ENCODE measurements around the gene NOL8.

The NOL8 gene

DNA sequence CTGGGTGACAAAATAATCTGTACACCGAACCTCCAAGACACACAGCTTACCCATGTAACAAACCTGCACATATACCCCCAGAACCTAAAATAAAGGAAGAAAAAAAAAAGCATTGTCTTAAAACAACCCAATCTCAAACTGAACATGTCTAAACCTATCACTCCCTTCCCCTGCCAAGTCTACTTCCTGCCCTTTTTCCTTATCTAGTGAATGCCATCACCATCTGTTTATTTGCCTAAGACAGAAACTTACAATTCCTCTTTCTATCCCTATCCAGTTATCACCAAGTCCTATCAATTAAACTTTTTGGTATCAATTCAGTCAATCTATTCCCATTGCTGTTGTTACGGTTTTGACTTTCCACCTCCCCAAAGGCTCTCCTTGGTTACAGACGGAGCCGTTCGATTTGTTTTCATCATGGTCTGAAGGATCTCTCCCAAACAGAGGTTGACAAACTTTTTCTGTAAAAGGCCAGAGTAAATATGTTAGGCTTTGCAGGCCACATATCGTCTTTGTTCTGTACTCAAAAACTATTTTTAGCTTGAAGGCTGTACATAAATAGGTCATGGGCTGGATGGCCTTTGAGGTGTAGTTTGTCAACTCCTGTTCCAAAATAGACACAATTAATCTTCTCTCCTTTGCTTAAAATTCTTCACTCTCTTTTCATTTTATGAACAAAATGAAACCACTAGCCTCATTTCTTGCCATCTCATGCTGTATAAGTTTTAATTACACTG is 12.1 kb downstream of the NOL8 start:
- no peak for DNase-seq (ENCODE audit: low read depth)

DNA sequence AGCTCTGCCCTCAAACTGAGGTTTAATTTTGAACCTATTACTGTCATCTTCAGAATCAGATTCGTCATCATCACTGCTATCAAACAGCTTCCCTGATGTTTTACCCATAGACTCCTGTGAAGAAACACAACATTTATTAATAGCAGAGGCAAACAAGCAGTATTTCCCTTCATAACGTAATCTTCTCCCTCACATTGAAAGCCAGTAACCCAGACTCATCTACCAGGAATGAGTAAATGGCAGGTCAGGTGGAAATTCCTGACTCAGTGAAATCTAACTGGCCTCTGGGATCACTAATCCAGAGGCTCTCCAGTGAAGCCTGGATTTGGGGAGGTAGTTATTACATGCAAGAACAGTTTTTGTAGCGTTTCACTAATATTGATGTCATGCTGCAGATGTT is 14.6 kb downstream of the NOL8 start:
- no peak for DNase-seq (ENCODE audit: low read depth)

DNA sequence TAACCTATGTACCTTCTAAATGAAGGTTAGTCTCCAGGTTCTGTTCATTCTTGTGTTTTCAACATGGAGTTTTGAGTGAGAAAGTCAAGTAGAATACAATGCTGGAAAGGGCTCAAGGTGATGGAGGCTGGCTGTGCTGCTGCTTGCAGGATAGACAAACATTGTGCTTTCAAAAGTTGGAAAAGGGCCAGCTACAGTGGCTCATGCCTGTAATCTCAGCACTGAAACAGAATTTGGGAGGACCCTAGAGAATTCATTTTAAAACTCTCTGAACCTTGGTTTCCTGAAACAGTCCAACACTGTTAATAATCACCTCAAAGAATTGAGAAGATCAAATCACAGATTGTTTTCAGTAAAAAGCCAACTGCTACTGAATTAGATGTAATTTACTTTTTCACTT is 16.3 kb downstream of the NOL8 start:
- no peak for DNase-seq (ENCODE audit: low read depth)

DNA sequence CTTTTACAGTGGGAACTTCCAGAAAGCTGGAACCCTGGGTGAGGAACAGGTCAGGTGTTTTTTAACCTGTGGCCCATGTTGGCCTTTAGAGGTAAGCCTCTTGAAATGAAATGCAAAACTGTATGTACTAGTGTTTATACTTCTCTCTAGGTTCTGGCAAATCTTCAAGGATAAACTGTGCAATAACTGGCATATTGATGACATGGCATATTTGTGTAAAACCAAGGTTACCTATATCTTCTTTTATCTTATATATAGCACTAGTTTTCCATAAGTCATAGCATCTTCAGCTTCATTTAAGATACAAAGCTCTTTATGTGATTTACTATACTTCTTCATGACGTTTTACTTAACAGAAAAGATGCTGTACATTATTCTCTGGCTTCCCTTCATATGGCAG is 24.2 kb downstream of the NOL8 start:
- DNase-seq (ENCODE audit: low read depth): no peak

DNA sequence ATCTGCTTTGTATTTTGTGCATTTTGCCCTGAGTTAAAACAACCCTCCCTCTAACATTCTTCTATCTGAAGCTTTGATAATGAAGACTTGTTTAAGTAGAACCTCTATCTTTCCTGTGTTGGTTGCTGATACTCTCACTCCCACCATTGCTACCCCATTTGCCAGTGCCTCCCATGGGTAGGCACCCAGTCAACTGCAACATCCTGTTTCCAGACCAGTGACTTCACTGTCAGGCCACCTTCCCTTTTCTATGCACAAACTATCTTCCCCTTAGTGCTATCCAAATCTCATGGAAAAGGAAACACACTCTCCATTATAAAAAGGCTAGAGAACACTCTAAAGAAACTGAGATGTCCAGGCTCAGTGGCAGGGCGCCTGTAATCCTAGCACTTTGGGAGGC is 26.0 kb downstream of the NOL8 start:
- no peak for DNase-seq (ENCODE audit: low read depth)

DNA sequence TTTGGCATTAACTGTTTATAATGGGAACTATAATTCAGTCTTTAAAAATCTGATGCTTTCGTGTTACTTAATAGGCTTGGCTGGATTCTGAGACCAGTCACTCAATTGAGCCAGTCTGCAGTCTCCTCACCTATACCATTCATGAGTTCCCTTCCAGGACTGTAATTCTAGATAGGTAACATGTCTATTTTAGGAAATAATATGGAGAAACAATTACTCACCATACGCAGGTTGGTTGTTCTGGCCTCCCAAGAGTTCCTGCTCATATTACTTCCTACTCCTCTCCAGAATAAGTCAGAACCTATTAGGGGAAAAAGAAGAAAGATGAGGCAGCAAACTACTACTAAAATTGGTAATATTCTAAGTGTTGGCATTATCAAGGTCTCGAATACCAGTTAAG is 27.1 kb downstream of the NOL8 start:
- DNase-seq (ENCODE audit: low read depth): no peak

DNA sequence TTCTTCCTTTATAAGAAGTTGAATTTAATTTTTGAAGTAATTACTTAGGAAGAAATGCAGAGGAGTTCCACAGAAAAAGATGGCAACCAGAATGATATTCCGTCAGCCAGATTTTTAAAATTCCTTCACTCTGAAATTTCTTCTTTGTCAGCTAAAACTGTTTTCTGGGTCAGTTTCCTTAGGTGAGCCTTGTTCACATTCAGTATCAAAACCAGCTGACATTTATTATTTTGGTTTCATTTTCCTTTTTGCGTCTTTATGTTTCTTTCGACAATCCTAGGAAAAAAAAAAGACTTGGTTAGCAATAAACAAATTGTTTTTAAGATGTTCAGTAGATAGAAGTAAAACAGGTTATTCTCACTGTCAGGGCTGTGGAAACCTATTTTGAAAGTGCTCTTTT is 27.5 kb downstream of the NOL8 start:
- no peak for DNase-seq (ENCODE audit: low read depth)

DNA sequence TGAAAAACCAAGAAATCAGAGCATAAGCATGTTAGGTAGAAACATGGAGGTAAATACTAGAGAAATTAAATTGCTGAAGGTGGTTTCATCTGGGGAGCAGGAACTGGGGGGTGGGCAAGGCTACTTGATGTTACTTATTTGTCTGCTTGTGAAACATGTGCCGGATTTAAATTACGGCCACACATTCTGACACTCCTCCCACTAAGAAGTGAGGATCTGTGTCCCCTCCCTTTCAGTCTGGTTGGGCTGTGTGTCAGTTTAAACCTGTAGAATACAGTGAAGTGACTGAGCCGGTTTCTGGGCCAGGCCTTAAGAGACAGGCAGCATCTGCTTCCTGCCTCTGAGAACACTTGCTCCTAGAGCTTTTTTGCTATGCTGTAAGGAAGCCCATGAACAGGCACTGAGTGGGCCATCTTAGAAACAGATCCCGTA is 29.3 kb downstream of the NOL8 start:
- no peak for DNase-seq (ENCODE audit: low read depth)

DNA sequence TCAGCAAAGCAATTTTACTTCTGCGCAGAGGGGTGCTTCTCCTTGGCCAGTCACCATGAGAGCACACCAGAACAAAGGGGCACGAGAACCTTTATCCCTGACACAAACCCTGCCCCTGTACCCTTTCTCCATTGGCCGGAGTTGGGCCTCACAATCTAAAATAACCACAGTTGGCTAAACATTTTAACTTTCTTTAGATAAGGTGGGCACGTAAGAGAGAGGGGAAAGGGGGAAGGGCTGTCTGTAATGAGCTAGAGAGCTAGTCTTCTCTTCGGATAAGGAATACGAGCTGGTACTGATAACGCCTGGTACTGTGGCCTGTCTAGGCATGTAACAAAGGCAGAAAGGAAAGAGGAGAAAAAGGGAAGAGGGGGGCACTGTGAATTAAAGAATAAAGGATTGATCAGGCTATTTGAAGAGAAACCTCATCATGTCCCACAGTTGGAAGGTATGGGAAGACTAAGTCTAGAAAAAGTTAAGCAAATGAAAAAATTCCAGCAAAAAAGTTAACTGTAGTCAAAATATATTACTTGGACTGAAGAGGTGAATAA is 29.8 kb downstream of the NOL8 start:
- no peak for DNase-seq (ENCODE audit: low read depth)

DNA sequence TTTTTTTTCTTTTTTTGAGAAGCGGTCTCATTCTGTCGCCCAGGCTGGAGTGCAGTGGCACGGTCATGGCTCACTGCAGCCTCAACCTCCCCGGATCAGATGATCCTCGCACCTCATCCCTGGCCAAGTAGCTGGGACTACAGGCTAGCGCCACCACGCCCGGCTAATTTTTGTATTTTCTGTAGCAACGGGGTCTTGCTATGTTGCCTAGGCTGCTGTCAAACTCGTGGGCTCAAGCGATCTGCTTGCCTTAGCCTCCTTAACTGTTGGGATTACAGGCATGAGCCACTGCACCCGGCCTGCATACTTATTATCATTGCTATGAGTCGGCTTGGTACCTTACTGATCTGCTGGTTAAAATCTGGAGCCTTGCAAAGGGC is 30.9 kb downstream of the NOL8 start:
- DNase-seq (ENCODE audit: low read depth): no peak

DNA sequence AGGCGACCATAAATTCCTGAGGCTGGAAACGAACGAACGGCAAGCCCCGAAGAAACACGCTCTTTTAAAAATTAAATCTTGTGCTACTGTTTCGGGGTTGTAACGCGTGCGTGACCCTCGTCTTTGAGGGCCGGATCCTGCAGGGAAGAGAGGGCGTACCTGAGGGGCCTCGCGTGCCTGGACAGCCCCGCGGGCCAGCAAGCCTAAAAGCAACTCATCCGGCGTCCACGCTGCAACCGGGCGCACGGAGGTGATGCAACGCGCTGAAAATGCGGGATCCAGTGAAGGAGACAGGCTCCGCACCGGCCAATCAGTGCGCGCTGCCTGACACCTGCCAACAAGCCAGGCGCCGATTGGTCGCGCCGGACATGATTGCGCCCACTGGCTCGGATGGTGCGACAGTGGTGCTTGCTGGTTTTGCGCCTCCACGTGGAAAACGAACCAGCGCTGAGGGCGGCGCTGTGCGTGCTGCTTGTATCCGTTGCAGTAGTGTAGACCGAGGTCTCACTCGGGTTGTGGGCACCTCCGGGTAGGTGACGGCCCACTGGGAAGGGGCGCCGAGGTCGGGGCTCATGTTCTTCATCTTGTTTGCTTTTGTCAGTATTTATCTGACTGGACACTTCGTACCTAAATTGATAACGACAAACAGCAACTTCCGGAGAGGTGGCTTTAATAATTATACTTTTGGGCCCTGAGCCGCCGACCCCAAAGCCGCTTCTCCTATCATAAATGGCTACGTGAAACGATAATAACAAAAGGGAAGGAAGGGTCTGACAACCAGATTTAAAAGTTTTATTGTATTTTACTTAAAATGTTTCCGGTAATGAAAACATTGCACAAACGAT is 31.5 kb downstream of the NOL8 start, which contains the start of gene IARS1:
IARS1 (minus strand) TSS at position 246 of the 845 bp plus-strand sequence. CDS start 4,278 bp downstream, outside the sequence.
- DNase-seq (ENCODE audit: low read depth): peak; percentile 98

DNA sequence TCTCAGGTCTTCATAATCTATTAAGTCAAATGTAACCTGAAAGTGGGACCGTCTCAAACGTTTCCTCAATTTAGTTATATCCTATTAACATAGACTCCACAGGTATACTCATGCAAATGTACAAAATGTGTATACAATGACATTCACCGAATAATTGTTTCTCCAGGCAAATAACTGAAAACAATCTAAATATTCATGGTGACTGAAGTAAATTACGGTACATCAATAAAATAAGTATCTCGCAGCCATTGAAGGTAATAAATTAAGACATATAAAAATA is 32.1 kb downstream of the NOL8 start:
- no peak for DNase-seq (ENCODE audit: low read depth)

DNA sequence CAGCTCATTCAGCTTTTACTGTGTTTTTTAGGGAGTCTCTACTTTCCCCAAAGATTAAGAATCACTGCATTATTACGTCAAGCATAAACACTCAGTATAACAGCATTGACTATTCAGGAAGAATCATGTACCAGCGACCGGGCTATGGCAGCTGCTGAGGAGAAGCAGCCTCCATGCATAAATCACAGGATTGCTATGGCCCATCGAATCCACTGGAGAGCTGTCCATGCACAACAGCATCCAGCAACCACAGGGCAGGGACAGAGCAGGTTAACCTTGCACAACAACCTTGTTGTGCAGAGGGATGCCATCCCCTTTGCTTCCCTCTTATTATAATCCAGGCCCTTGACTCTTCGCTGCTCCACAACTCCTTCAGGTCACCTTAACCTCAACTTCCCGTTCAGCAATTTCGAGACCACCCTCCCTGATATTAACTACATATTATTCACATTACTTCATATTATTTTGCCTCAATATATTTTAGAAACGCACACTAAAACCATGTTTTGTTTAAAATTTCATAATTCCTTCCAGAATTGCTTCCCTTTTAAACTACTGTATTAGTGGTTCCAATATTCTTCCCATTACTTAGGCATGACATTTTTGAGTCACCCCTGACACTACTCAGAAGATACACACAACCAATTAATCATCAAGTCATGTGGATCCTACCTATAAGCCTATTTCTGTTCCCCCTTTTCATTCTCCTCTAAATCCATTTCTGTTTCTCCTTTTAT is 32.6 kb downstream of the NOL8 start:
- no peak for DNase-seq (ENCODE audit: low read depth)

DNA sequence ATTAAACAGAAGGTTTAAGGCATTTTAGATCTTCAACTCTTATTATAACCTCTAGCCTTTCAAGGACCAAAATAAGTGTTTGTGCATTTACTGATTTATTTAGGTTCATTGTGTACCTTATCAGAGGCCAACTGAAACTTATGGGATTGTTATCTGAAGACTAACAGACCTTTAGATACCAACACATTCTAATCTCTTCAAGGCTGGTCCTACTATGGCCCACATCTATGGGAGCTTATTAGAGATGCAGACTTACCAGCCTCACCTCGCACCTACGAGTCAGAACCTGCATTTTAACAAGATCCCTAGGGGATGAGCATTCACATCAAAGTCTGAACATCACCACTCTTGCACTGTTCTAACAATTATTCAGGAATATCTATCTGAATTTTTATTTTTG is 33.6 kb downstream of the NOL8 start:
- DNase-seq (ENCODE audit: low read depth): no peak

DNA sequence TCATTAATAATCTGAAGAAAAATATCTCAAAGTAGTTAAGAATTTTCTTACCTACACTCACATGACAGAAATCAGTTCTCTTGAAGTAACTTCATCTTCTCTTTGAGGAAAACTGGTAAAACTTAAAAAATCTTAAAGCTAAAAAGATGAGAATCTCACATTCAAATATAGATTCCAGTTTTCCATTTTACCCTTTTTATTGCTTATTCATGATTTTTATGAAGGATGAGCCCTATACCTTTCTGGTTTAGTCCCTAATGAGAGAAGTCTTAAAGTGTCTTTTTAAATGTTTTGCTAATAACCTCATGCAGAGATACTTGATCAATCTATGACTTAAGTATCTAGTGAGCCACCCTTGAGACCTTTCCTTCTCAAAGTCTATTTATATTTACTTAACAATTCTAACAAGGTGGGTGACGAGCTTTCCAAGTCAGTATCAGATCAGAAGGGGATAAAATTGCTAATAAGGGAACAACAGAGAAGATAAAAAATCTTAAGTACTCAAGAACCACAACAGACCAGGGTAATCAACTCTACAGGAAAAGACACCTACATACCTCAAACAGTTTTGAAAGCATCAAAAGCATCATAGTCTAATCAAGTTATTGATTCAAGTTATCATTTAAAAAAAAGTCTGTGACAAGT is 34.2 kb downstream of the NOL8 start:
- no peak for DNase-seq (ENCODE audit: low read depth)

DNA sequence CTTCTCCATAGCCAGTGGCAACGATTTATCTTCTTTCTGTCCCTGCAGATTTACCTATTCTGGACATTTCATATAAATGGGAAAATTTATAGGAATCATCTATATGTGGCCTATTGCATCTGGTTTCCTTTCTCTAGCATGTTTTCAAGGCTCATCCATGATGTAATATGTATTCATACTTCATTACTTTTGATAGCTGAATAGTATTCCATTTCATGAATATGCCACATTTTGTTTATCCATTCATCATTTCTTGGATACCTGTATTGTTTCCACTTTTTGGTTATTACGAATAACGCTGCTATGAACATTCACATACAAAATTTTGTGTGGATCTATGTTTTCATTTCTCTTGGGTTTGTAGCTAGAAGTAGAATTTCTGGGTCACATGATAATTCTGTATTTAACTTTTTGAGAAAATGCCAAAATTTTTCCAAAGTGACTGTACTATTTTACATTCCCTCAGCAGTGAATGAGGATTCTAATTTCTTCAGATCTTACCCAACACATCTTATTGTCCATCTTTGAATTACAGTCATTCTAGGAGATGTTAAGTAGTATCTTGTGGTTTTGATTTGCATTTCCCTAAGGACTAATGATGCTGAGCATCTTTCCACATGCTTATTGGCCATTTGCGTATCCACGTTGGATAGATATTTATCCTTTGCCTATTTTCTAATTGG is 35.3 kb downstream of the NOL8 start:
- DNase-seq (ENCODE audit: low read depth): no peak

DNA sequence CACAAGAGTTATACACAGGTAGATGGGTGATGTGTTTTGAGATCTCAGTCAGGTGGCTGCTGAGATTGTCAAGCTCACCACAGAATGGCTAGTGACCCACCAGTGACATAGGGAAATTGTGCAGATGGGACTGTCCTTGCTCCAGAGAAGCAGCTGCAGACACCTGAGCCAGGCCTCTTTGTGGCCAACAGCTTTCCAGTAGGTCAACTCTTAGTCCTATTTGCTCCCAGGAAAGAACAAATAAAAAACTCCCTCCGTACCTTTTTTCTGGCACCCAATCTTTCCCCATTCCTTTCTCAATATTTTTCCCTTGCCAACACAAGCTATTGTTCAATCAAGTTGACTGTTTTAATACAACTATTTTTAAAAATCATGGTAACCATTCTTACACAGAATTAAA is 45.8 kb downstream of the NOL8 start:
- no peak for DNase-seq (ENCODE audit: low read depth)

DNA sequence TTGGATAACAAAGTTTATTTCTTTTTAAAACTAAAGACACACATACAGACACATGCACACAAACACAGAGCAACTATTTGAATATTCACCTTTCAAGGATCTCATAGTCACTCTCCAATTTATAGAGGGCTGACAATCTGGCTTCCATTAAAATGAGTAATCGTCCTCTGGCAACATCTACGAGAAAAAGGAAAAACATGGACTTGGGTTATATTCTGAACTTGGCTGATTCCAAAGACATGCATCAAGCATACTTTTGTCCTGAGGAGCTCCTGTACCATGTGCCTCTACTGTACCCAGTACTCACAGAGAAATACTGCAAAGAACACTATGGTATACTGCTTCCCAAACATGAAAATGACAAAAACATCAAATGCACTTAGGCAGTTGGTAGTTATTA is 47.0 kb downstream of the NOL8 start:
- DNase-seq (ENCODE audit: low read depth): peak; percentile 49

DNA sequence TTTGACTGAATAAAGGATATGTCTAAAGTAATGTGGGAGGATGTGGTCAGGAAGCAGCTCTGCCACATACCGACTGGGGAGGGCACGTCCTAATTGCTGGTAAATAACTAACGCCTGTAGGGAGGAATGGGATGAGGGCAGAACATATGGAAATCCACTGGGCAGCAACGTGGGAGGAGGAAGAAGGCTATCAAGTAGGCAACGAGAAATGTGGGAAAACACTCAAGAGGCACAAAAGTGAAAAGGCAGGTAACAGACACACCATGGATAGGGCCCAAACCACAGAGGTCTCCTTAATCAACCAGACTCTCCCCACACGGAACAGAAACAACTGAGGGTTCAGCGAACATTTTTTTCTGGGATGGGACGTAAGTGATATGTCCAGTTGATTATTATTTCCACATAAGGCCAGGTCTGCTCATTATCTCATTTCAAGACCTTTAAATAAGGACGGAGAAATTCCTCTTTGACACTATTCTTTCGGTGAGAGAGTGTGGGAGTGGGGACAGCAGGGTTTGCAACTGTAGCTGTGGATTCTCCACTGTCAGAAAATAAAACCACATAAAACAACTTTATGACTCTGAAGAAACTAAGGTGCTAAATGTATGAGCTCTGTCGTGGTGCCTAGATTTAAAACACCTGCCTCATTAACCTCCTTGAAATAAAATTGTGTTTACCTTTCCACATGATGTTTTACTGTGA is 48.7 kb downstream of the NOL8 start:
- DNase-seq (ENCODE audit: low read depth): no peak

DNA sequence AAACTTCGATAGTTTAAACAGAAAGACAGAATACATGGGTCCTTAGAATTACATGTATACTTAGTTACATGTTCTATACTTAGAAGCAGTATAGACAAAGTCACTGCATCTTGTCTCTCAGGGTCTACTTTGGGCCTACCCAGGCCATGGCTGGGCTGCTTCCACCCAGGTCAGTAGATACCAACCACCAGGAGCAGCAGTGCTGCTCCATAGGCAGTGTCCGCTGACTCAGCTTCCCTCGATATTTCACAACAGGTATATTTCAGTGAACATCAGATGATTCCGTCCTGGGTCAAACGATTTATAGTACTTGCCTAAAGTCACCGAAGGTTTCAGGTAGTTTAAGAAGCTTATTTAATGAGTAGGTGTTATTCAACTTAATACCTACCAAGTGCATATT is 49.6 kb downstream of the NOL8 start:
- no peak for DNase-seq (ENCODE audit: low read depth)

DNA sequence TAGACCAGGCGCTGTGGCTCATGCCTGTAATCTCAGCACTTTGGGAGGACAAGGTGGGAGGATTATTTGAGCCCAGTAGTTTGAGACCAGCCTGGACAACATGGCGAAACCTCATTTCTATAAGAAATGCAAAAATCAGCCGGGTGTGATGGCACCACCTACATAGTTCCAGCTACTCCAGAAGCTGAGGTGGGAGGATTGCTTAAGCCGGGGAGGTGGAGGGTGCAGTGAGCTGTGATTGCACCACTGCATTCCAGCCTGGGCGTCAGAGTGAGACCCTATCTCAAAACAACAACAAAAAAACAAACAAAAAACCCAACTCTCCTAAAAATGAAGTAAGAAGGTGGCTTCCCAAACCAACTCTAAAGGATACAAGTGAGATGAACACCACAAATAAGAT is 54.6 kb downstream of the NOL8 start:
- no peak for DNase-seq (ENCODE audit: low read depth)

All from fibroblast of the conjunctiva (primary cell).